GM10847 (cell line): ENCODE results near the gene PTPRA.

ENCODE experiments used
- POLR2A ChIP-seq: IDR thresholded peaks from 2 replicates; pipeline ENCODE4 v1.6.1; 2011; ENCODE audit not compliant: insufficient read length; ENCODE audit errors: extremely low read depth

PTPRA gene

DNA sequence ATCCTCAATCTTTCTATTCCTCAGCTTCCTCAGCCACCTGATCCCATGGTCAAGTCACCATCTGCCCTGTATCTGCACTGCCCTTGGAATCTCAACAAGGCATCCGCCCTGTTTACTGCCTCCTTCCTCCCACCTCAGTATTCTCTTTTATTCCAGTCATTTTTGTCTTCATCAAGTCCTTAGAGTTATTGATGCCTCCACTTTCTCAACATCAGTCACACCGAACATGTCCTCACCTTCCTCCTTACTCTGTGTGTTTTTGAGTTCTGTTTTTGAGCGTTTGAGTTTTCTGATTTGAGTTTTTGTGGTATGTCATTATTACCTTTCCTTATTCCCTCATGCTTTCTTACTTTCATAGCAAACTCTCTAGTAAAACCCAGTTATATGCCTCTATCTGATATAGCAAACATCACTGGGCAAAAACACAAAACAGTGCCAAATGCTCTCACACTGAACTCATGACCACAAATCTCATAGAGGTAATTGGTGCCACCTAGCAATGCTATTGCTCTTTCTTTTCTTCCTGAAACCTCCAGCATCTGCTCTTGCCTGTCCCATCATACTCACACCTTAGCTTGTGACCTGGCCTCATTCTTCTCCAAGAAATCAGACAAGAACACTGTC, 158.4 kb downstream of the PTPRA start:
- TF ChIP-seq POLR2A = no peak

DNA sequence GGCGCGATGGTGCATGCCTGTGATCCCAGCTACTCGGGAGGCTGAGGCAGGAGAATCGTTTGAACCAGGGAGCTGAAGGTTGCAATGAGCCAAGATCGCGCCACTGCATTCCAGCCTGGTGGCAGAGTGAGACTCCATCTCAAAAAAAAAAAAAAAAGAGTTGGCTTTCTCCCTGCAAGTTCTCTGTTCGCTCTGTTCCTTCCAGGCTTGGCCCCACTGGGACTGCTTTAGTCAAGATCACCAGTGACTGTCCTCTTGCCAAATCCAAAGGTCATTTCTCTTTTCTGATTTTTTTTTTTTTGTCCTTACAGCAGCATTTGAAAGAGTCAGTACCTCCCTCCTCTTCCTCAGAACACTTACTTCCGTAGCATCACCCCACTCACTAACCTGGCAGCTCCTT, 159.3 kb downstream of the PTPRA start:
- no peak for TF ChIP-seq POLR2A

DNA sequence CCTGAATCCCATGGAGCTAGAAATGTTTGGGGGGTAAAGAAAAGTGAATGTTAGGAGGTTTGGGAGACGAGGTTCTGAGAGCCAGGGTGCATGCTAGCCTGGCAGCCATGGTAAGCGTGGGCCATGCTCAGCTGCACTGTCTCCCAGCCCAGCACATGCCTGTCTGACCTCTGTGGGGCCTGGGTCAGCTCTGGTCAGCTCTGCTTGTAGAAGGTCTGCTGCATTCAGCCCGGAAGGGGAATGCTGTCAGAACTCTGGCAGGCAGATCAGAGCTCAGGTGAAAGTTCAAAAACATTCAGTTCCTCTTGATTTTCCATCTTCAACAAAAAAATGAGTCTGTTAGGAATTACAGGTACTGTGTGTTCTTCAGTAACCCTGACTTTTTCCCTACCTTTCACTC, 164.4 kb downstream of the PTPRA start:
- no peak for TF ChIP-seq POLR2A

DNA sequence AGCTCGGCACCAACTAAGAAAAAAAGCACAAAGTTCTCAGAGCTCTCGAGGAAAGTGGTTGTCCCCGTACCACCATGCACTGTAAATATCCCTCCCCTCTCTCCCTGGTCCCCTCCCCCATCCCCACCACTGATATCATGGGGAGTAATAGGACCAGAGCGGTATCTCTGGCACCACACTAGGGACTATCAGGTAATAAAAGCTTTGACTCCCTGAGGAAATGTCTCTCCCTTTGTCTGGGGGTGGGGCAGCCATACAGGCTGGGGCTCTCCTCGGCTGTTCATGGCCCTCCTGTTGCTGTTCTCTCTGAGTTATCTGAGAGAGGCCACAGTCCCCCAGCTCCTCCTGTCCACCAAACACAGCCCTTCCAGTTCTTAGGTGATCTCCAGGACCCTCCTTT, 165.2 kb downstream of the PTPRA start:
- TF ChIP-seq POLR2A = no peak

DNA sequence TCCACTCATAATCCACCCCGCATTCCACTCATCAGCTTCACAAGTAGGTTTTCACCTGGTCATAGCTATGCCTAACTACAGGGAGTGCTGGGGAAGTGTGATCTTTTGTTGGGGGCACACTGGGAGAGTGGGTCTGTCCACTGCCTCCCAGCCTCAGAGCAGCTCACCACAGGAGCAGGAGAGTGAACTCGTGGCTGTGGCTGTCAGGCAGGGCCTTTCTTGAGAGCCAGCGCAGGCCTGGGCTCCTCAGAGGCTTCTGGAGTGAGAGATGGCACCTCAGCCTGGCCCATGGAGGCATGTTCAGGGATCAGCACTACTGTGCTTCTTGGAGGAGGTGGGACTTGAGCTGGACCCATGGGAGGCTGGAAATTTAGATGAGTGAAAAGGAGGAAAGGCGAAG, 166.1 kb downstream of the PTPRA start:
- TF ChIP-seq POLR2A = no peak

DNA sequence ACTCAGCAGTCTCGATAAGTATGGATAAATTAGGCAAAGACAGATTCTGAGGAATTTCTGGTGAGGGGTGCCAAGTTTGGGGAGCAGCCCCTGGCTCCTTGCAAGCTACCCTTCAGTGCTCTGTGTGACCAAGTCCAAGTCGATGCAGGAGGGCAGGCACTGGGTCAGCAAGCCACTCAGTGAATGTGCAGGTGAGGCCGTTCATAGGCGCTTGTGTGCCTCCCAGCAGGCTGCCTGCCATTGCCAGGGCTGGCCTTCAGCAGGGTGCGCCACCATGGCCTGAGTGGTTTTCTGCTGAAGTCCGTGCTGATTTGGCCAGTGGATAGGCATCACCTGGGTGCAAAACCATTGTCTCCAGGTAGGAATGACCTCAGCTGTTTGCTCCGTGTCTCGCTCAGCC, 166.8 kb downstream of the PTPRA start:
- no peak for TF ChIP-seq POLR2A

DNA sequence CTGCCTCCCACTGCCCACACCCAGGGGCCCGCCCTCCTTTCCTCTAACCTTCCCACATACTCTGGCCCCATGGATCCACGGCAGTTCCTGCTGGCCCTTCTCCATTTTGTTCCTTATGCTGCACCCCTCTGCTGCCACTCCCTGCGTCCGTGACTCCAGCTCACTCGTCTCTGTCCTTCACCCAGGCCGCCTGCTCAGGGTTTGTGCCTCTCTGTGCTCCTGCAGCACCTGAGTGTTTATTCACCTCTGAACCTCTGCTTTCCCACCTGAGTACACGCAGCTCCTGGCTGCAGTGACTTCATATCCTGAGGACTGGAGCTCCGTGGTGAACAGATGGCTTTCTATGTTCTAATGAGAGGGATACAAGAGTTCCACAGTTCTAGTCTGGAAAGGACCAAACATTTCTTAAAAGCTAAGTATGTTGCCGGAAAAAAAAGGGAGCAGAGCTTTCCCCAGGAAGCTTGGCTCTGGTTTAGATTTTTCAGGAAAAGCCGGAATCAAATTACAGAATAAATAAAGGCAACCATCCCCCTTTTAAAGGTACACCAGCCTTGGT, 168.7 kb downstream of the PTPRA start:
- no peak for TF ChIP-seq POLR2A

DNA sequence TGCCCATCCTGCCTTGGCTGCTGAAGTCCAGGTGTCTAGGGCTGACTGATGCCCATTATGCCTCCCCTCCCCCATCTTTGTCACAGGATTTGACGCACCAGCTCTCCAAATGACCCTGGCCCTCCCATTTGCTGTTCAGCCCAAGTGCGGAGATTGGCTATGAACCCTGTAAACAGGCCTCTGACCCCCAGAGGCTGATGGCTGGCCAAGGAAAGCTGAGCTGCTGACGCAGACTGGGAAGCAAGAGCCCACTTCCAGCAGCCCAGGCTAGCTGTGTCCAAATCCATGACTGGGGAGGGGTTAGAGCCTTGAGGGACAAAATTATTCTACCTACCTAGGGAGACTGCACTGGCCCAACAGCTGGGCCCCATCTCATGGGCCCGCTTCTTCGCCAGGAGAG, 169.3 kb downstream of the PTPRA start:
- no peak for TF ChIP-seq POLR2A

DNA sequence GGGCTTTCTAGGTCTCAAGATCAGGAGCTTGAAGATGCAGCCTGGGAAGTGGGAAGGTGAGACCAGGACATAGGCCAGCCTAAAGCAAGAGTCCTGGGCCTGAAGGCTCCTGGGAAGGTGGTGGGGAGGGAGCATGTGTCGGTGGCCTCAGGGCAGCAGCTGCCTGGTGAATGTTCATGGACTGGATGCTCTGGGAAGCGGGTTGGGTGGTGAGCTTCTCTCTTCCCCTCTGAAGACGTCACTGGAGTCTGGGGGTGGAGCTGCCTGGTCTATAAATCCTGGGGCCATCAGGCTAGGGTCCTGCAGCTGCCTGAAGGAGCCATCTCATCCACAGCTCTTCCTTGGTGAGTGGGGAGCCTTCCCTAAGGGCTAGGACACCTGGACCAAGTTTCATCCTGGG, 170.0 kb downstream of the PTPRA start, which contains the start of gene GNRH2:
Gene GNRH2 (plus strand): TSS at position 301 of the 400 bp plus-strand sequence. CDS start 793 bp downstream, outside the sequence.
- no peak for TF ChIP-seq POLR2A

DNA sequence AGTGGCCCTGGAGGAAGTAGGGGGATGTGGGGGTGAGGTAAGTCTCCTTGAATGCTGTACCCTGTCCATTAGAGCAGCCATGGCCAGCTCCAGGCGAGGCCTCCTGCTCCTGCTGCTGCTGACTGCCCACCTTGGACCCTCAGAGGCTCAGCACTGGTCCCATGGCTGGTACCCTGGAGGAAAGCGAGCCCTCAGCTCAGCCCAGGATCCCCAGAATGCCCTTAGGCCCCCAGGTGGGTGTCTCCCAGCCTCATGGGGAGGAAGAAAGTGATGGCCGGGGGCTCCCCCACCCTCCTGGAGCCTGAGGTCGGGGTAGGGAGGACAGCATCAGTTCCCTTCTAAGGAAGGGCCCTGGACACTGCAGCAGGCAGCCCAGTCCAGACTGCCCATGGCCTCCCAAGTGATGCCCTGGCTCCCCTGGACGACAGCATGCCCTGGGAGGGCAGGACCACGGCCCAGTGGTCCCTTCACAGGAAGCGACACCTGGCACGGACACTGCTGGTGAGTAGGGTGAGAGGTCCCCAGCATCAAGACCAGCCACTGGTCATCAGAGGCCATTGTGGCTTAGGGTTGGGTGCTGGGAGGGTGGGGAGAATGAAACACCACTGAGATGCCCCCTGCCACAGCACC, 171.2 kb downstream of the PTPRA start:
- TF ChIP-seq POLR2A = no peak

DNA sequence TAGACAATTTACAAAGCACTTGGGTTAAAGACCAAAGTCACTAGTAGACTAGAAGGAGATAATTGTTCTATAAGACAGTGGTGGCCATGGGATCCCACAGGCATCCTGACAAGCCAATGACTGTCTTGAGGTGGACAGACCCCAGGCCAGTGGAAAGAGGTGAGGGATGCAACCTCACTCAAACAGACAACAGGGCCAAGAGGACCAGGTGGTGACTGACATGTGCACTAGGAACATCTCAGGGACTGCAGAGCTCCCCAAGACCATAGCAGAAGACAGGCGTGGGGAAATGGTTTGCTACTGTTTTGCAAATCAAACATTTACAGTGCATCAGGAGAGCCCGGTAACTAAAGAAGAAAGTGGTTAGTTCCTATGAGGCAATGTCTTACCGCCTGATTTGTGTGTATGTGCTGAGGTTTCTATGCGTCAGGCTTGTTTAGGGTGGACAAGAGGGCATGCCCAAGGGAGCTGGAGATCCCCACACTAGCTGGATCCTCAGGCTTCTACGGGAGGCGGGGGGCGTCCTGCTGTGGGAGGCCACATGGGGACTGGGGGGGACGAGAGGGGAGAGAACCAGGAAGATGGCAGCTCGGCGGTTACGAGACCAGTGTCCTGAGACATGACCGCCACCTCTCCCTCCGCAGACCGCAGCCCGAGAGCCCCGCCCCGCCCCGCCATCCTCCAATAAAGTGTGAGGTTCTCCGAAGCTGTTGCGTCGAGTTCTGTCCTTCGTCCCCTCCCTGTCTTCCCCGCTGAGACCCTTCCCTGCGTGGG, 171.9 kb downstream of the PTPRA start:
- TF ChIP-seq POLR2A = no peak

DNA sequence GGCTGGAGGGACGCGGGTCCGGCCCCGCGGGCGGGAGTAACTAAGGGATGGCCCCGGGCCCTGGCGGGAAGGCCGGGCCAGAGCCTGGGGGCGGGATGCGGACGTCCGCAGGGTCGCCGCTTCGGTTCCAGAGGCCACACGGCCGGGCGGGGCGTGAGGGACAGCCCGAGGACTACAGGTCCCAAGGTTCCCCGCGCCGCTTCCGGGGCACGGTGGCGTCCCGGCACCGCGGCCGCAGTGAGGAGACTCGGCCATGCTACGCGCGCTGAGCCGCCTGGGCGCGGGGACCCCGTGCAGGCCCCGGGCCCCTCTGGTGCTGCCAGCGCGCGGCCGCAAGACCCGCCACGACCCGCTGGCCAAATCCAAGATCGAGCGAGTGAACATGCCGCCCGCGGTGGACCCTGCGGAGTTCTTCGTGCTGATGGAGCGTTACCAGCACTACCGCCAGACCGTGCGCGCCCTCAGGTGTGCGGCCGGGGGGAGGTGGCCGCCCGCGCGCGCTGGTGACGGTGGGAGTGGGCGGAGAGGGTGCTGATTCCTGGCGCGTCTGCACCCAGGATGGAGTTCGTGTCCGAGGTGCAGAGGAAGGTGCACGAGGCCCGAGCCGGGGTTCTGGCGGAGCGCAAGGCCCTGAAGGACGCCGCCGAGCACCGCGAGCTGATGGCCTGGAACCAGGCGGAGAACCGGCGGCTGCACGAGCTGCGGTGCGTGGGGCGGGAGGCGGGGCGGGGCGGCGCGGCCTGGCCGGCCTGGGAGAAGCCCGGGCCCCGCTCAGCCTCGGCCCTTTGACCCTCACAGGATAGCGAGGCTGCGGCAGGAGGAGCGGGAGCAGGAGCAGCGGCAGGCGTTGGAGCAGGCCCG, 172.8 kb downstream of the PTPRA start, which contains the start of gene MRPS26:
Gene MRPS26 (plus strand): TSS at position 237 of the 861 bp plus-strand sequence. CDS start 17 bp downstream, at position 254.
- peak; percentile 66 for TF ChIP-seq POLR2A

DNA sequence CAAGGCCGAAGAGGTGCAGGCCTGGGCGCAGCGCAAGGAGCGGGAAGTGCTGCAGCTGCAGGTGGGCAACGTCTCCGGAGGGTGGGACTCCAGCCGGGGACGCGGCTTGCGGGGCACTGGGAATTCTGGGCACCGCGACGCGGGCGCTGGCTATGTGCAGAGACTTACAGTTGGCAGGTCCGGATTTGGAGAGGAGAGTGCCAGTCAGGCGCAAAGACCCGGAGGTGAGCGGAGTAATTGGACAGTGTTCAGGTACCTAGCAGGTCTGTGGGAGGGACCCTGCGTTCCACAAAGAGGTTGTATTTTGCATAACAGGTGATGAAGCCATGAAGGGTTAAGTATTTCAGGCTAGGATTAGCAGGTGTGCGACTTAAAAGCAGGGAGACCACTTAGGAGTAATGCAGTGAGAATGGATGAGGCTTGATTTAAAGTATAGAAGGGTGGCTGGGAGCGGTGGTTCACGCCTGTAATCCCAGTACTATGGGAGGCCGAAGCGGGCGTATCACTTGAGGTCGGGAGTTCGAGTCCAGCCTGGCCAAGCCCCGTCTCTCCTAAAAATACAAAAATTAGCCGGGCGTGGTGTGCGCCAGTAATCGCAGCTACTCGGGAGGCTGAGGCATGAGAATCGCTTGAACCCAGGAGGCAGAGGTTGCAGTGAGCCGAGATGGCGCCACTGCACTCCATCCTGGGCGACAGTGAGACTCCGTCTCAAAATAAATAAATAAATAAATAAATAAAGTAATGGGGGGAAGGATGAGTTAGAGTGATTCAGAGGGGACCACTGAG, 173.6 kb downstream of the PTPRA start:
- no peak for TF ChIP-seq POLR2A
